ENCODE measurements around the gene YIPF2. TPM values are rescaled to one million over a fixed set of nuclear protein-coding genes. Genes with fewer than 3 reads are reported as not detected.
A peak's percentile ranks its signal among the peaks of the same experiment; 100 is the strongest.
"Not testable (repeated sequence)": the region's sequence is repeated elsewhere in the genome, so short reads cannot be mapped to it uniquely, and the experiment has no call there.

YIPF2 gene
- total RNA-seq, 2 donors from 2014 or later, result 55.6 to 62.6 TPM

- Mint-ChIP-seq H3K27ac (peak overlapping the region; percentile 97), H3K4me3 (peak overlapping the region; percentile 96), H3K36me3 (ENCODE audit: low read depth) (peaks cover 14% of the 10 kb centered on the region), H3K27me3 (ENCODE audit: insufficient read depth) (no peaks in the 10 kb centered on the region), H3K9me3 (no peaks in the 10 kb centered on the region), H3K4me1 (peaks cover 11% of the 10 kb centered on the region)
- Histone ChIP-seq H3K9ac (ENCODE audit: extremely low read depth, low read length, poor library complexity, severe bottlenecking) (peak overlapping the region; percentile 94), H3K27me3 (ENCODE audit: control insufficient read depth, insufficient read depth, low read length, poor library complexity, severe bottlenecking) (no peaks in the 10 kb centered on the region), H3K9me3 (ENCODE audit: control insufficient read depth, low read length) (no peaks in the 10 kb centered on the region), H3K4me1 (ENCODE audit: control insufficient read depth, insufficient read depth, low read length) (no peaks in the 10 kb centered on the region), H3K4me3 (ENCODE audit: low read length) (peak overlapping the region; percentile 99), H3K27ac (ENCODE audit: low read depth, low read length) (peak overlapping the region; percentile 96), H3K36me3 (ENCODE audit: control insufficient read depth, insufficient read depth, low read length) (peaks cover 10% of the 10 kb centered on the region)
- WGBS, 2 experiments (ENCODE audit: insufficient coverage in 1 of 2, insufficient read length in 1 of 2), result 0% methylated on average over 27 to 92 of the region's 92 CpGs
- peak; percentile 73 for DNase-seq
- no peak for TF ChIP-seq CTCF (conservative IDR thresholded peaks at IDR 0.05)
Observed at GRCh38 chr19:10961073-10961860, 32.8 kb upstream of the YIPF2 start.

- peaks cover 12% of the 10 kb centered on the region for H3K36me3 Mint-ChIP-seq (ENCODE audit: low read depth)
- H3K27me3 ChIP-seq (ENCODE audit: control insufficient read depth, insufficient read depth, low read length, poor library complexity, severe bottlenecking), result no peaks in the 10 kb centered on the region
- H3K9ac ChIP-seq (ENCODE audit: extremely low read depth, low read length, poor library complexity, severe bottlenecking), result peak within 1 kb of the TSS; percentile 94
- H3K27ac ChIP-seq (ENCODE audit: low read depth, low read length), result peak within 1 kb of the TSS; percentile 96
- no peaks in the 10 kb centered on the region for H3K9me3 ChIP-seq (ENCODE audit: control insufficient read depth, low read length)
- no peaks in the 10 kb centered on the region for H3K27me3 Mint-ChIP-seq (ENCODE audit: insufficient read depth)
- peaks cover 10% of the 10 kb centered on the region for H3K4me1 Mint-ChIP-seq
- DNase-seq, result peak; percentile 98
- H3K27ac Mint-ChIP-seq, result peak within 1 kb of the TSS; percentile 97
- H3K4me3 ChIP-seq (ENCODE audit: low read length), result peak within 1 kb of the TSS; percentile 99
- WGBS, 2 experiments (ENCODE audit: insufficient coverage in 1 of 2, insufficient read length in 1 of 2), result 1 to 3% methylated on average over 6 to 90 of the region's 100 CpGs
- no peak for TF ChIP-seq CTCF (conservative IDR thresholded peaks at IDR 0.05)
- peaks cover 9% of the 10 kb centered on the region for H3K36me3 ChIP-seq (ENCODE audit: control insufficient read depth, insufficient read depth, low read length)
- no peaks in the 10 kb centered on the region for H3K4me1 ChIP-seq (ENCODE audit: control insufficient read depth, insufficient read depth, low read length)
- H3K9me3 Mint-ChIP-seq, result no peaks in the 10 kb centered on the region
- H3K4me3 Mint-ChIP-seq, result peak within 1 kb of the TSS; percentile 96
Observed at GRCh38 chr19:10960314-10961072, 32.1 kb upstream of the YIPF2 start, which contains the start of gene SMARCA4. SMARCA4 (plus strand) TSS chr19:10961030; CDS start chr19:10984152, 23,122 bp downstream.

GRCh38 chr19:10959277-10959968, 31.0 kb upstream of the YIPF2 start:
- H3K4me3 ChIP-seq (ENCODE audit: low read length), result peak overlapping the region; percentile 83
- H3K9ac ChIP-seq (ENCODE audit: extremely low read depth, low read length, poor library complexity, severe bottlenecking), result not testable (repeated sequence)

More at GRCh38 chr19:10959277-10959968, 31.0 kb upstream of the YIPF2 start:
- peak overlapping the region; percentile 96 for H3K4me3 Mint-ChIP-seq
- H3K36me3 ChIP-seq (ENCODE audit: control insufficient read depth, insufficient read depth, low read length); H3K4me1 ChIP-seq (ENCODE audit: control insufficient read depth, insufficient read depth, low read length); H3K27me3 Mint-ChIP-seq (ENCODE audit: insufficient read depth); DNase-seq; H3K9me3 ChIP-seq (ENCODE audit: control insufficient read depth, low read length); H3K9me3 Mint-ChIP-seq; H3K27ac Mint-ChIP-seq; H3K27ac ChIP-seq (ENCODE audit: low read depth, low read length); H3K4me1 Mint-ChIP-seq; H3K27me3 ChIP-seq (ENCODE audit: control insufficient read depth, insufficient read depth, low read length, poor library complexity, severe bottlenecking): not testable (repeated sequence)
- H3K36me3 Mint-ChIP-seq (ENCODE audit: low read depth), result peaks cover 10% of the 10 kb centered on the region
- 92 to 95% methylated on average over 18 to 19 of the region's 19 CpGs for WGBS, 2 experiments (ENCODE audit: insufficient coverage in 1 of 2, insufficient read length in 1 of 2)
